IPS DF 4.7 (cell line): ENCODE data around the gene ADGRL3.
"Not testable (repeated sequence)": the region's sequence is repeated elsewhere in the genome, so short reads cannot be mapped to it uniquely, and the experiment has no call there.

Experiments
- DNase-seq: peaks from one replicate; pipeline ENCODE4 v3.0.0-alpha.2; 2013; ENCODE audit warnings: low spot score; ENCODE audit errors: extremely low read depth

The ADGRL3 gene

DNA sequence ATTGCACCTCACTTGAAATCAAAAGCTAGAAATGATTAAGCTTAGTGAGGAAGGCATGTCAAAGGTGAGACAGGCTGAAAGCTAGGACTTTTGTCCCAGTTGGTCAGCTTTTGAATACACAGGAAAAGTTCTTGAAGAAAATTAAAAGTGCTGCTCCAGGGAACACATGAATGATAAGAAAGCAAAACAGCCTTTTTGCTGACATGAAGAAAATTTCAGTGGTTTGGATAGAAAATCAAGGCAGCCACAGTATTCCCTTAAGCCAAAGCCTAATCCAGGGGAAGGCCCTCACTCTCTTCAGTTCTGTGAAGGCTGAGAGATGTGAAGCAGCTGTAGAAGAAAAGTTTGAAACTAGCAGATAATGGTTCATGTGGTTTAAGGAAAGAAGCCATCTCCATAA, 150.8 kb downstream of the ADGRL3 start:
- no peak for DNase-seq

DNA sequence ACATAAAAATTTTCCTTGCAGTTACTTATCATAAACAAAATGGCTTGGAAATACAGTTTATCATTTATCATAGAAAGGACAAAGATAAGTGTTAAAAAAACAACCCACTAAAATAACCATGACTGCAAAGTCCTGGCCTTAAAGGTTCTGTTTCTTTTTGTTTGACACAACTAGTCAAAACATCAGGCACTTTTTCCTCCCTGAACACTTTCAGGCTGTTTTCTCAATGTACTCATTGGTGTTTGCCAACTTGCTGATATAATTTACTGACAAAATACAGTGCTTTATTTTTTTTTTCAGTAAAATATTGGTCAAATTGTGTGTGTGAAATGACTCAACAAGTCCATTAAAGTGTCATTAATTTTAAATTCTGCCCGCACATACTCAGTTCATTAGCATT, 156.6 kb downstream of the ADGRL3 start:
- no peak for DNase-seq

DNA sequence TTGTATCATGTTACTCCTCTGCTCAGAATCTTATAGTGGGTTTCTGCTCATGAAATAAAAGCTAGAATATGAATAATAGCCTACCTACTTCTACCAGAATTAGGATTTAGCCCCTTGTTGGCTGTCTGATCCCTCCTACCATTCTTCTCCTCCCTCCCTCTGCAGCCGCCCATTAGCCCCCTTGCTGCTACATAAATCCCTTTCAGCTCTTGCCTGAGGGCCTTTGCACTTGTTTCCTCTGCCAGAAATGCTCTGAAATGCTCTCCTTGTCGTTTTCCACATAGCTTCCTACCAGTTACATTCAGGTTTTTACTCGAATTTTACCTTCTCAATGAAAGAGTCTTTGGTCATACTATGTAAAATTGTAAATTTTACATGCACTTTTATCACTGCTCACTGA, 159.2 kb downstream of the ADGRL3 start:
- no peak for DNase-seq

DNA sequence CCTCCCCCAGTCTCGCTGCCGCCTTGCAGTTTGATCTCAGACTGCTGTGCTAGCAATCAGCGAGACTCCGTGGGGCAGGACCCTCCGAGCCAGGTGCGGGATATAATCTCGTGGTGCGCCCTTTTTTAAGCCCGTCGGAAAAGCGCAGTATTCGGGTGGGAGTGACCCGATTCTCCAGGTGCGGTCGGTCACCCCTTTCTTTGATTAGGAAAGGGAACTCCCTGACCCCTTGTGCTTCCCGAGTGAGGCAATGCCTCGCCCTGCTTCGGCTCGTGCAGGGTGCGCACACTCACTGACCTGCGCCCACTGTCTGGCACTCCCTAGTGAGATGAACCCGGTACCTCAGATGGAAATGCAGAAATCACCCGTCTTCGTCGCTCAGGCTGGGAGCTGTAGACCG, 172.7 kb downstream of the ADGRL3 start:
- not testable (repeated sequence) for DNase-seq

DNA sequence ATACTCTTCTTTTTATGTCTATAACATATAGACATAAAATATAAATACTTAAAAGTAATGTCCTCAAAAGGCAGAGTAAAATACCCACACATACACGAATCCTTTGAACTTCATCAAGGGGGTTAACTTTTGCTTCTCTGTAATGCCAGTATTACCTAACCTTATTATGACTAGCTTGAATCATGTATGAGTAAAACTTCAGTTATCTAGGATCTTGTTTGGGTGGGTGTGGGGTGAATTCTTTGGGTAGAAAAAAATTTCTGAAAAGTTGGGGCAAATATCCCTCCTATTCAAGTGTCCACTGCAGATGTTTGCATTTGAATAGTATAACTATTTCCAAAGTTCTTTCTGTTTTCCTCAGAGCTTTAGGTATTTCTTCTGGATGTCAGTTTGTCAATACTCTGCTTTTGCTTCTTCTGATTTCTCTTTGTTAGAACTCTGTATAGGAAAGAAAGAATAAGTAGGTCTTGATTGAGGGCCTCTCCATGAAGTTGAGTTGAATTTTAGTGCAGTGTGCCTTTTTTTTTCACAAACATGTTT, 173.8 kb downstream of the ADGRL3 start:
- no peak for DNase-seq

DNA sequence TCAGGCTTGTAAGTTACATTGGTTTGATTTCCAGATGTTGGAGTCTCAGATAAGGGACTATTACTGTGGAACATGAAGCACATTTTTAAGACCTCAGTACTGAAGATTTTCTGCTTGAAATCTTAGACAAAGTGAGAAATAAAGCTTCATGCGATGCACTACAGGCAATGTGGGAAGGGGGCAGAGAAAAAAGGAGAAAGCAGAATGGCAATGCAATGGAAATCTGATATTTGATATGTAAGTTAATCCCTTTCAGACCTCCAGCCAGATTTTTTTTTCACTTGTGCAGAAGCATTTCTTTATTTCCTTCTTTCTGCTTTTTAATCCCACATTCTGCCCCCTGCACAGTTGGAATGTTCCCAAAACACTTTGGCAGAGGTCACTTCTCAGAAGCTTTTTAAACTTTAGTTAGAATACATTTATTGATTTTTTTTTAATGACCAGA, 174.3 kb downstream of the ADGRL3 start:
- DNase-seq: no peak

DNA sequence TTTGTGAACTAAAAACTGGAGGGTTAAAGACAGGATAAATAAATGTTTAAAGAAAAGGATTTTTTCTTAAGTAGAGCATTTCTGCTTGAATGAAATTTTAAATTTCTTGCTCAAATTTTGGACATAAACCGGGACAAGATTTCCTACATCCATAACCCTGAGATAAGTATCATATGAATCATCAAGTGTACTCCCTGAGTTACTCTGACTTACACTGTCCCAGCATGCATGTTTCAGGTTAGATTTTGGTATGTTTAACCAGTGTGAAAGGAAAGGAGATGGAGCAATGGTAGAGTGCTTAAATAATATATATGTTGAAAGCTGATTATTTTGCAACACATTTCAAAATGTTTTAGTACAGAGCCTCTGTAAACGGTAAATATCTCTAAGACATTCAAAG, 175.2 kb downstream of the ADGRL3 start:
- no peak for DNase-seq

DNA sequence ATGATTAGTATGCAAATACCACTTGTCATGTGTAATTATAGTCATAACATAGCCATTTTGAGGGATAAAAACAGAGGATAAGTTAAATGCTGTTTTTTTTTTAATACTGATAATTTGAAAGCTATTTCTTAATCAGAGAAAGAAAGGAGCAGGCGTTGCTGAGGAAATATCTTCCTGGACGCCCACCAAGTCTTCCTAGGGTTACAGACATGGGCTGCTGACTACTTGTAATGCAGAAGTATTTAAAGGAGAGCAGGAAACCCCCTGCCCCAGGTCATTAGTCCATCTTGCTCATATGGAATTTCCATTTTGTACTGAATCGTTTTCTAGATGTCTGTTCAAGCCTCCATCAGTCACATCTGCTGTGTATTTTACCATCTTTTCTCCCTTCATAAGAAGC, 176.2 kb downstream of the ADGRL3 start:
- DNase-seq: no peak

DNA sequence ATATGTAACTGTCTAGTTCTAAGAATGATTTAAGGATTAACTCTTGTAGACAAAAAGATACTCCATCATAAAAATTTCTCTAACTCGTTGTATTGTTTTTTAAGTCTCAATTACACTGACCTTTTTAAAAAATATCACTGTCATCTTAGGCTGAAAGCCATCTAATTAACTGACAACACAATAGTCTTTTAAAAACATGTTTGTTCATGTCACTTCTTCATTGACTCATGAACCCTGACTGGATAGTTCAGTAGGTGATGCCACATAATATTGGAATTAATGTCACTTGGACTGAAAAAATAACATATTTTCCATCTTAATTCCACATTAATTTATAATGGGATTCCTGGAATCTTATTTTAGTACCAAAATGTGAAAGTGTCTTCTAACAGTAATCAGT, 179.3 kb downstream of the ADGRL3 start:
- no peak for DNase-seq

DNA sequence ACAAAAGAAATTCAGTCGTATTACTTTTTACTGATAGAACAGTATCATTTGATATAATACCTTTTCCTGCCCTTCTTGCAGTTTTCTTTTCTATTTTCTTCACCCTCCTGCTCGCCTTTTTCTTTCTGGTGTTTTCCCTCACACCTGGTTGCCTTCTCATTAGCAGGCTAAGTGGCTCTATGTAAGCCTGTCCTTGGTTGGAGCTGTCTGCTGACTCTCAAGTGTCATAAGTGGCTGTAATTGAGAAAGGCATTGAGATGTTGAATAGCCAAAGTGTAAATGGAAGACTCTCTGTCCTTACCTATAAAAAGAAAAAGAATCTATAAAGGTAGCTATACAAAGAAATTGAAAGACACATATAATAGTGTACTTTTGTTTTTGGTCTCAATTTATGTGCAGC, 180.7 kb downstream of the ADGRL3 start:
- DNase-seq: no peak

DNA sequence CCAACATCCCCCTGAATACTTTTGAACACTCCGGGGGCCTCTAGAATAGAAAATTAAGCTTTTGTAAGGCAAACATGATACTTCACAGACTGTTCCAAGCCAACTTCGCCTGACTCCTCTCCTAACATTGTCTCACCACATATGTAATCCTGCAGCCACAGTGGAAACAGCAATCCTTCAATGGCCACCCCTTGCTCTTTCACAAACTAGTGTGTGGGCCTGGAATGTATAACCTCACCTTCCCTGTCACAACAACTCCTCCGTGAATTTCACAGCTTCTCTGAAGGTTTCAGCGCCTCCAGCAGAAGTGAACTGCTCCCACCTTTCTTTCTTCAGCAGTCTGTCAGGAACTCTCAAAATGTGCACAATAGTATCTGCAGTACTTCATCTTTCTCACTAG, 185.1 kb downstream of the ADGRL3 start:
- no peak for DNase-seq

DNA sequence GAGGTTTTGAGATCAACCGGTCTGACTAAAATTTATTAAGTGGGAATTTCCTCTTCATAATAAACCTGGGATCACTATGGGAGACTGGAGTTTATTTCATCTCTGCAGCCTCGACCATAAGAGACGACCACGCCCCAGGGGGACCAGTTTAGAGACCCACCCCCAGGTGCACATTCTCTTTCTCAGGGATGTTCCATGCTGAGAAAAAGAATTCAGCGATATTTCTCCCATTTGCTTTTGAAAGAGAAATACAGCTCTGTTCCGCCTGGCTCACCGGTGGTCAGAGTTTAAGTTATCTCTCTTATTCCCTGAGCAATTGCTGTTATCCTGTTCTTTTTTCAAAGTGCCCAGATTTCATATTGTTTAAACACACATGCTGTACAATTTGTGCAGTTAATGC, 187.2 kb downstream of the ADGRL3 start:
- peak; percentile 25 for DNase-seq

DNA sequence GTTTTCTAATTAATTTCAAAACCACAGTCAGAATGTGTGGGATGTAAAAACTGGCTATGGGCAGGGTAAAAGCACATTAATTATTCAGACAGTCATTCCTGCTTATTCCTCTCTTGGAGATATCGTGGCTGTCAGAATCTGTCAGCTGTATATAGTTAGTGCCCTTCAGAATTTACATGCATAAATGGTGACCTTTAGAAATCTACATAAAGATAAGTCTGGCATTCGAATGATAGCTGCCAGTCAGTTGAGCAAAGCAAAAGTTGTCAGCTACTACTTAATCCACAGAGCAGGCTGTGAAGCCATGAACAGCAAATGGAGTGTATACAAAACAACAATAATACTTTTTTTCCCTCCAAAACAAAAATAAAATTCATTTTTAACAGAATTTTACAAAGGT, 189.5 kb downstream of the ADGRL3 start:
- DNase-seq: no peak

DNA sequence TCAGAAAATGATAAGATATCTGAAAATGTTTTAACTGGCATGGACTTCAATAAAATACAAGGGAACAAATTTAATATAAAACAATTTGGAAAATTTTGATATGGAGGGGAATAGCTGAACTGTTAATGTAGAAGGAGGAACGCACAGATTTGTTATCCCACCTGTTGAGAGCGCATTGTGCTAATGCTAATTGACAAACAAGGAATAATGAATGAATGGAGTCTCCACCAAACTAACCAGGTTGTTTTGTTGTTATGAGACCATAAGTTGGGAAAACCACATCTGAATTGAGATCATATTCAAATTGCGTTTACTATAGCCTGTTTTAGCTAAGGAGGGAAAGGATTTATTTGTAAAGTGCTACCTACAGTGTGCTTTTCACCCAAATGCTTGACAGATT, 195.6 kb downstream of the ADGRL3 start:
- DNase-seq: no peak

DNA sequence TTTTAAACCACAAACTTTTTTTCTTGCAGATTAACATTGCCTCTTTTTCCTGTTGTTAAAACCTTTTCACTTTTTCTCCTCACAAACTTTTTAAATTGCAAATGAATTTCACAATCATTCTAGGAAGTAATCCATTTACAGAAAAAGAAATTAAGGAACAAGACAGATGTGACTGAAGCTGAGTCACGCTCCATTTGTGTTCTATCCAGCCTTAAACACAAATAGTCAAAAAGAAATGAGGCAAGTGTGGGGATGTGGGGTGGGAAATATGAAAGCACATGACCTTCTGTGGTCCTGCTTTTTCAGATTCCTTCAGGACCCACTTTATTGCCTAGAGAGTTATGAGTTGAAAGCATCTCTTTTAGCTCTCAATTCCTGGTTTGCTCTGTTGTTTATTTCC, 197.0 kb downstream of the ADGRL3 start:
- no peak for DNase-seq

DNA sequence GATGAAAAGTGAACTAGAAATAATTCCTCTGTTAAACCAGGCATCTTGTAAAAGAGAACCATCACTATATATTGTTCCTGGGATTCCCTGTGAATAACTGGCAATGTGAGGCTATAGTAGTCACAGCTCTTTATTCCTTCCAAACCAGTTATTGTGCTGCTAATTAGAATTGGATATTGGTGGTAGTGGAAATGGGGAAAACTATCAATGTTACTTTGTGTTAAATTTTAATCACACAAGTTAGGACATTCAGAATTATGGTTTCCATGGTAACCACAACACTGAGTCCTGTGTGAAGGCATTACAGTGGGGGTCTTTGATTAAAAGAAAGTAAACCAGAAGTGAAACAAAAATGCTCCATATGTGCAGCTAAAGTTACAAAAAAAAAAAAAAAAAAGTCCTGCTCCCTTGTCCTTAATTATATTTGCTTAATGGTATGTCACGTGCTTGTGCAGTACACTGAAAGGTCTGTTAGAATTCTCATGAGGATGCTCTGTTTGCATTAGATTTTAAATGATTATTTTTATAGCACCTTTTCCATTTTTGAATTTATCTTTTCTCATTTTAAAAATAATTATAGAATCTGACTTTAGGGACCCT, 200.4 kb downstream of the ADGRL3 start:
- no peak for DNase-seq

DNA sequence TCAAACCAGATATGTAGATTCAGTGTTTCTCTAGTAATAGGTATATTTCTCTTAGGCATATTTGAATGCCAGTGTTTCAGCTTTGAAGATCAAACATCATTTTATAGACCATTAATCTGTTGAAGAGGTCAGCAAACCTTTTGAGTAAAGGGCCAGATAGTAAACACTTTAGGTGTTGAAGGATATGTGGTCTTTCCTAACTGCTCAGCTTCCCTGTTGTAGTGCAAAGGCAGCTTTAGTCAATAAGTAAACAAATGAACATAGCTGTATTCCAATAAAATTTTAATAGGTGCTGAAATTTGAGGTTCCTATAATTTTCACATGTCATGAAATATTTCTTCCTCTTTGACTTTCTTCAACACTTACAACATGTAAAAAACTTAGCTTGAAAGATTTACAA, 201.6 kb downstream of the ADGRL3 start:
- DNase-seq: no peak

DNA sequence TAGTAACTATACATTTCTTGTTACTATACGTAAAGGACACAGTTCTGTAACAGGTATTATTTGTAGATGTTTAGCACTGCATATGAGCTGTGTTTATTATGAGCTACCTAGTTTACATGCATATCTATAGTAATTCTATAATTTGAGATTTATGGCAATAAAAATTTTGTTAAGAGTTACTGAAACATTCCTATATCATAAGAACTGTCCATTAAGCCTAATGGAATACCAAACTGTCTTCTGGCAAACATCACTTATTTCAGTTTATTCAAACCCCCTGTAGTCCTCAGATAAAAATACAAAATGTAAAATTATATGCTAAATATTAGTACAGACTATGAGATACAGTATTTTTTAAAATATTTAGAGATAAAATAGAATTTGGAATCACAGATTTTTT, 205.2 kb downstream of the ADGRL3 start:
- DNase-seq: no peak

DNA sequence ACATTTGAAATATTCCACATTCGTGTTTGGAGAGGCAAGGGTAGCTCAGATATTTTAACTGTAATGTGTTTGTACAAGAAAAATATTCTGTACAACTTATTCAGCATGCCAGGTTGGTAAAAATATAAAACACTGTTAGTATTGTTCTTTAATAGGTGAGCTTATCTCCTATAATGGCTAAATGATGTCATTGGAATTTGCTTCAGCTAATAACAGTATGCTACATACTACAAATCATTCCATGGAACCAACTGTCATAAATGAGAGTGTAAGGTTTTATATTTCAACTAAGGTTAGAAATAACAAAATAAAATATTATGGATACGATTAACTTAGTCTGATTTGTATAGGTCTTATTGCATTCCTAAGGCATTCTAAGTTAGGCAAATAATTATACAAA, 206.6 kb downstream of the ADGRL3 start:
- DNase-seq: no peak

DNA sequence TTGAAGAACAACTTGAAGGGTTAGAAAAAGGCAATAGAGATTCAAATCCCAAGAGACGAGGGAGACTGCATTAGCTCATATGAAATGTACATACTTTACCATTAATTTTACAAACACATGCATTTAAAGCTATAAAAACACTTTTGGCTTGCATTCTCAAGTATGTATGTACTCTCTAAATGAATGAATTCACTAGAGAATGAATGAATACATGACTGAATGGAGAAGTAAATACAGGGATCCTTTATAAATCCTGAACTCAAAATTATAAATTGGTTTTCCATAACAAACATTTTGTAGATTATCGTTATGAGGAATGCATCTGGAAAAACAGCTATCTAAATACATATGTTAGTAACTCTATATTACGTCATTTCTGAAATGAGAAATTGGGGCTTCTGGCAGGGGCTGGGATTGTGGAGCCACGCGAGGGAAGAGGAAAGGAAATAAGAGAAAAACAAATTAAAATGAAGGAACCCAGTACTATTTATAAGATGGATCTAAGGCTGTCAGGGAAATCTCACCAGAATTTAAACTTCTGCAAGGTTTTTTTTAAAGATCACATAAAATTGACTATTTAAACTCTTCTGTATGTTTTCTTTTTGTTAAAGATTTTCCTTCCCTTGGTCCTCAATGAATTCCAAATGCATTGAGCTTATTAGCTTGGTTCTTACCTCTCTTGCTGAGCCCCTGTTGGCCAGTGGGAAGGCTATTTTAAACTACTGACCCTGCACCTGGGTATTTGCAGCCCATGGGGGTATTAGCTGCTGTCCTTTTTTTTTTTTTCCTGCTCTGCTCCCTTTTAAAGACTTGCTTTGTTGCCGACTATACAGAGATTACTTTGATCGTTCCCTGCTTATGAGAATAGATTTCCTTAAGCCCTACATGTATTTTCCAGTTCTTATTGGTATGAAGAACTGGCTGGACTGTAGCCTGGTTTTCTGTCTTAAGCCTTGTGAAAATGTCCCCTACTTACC, 207.8 kb downstream of the ADGRL3 start:
- DNase-seq: no peak

DNA sequence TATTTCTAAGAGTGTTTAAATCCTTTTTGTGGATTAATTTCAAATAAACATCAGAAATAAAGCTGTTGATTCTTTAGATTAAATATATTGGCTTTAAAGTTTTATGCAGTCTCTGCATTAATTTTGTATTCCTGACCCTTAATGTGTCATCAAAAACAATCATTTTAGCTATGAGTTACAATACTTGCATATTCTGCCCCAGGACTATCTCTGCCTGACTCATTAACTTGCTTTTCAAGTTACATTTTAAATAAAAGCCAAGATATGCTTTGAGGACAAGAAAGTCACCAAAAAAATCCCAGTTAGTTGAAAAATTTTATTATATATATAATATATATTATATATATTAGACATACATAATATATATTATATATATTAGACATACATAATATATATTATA, 208.7 kb downstream of the ADGRL3 start:
- no peak for DNase-seq

DNA sequence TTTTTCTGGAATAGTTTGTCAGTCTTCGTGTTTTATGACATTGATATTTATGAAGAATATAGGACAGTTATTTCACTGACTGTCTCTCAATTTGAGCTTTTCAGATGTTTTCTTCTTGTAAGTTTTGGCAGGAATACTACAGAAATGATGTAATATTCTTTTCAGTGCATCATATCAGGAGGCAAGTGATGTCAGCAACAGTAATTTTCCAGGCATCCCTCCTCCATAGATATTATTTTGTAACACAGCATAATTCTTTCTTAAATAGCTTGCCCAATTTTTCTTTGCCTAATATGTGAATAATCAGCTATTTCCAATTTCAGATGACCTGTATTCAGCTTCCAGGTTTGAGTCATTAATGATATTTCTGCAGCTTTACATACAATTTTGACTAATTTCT, 211.1 kb downstream of the ADGRL3 start:
- no peak for DNase-seq

DNA sequence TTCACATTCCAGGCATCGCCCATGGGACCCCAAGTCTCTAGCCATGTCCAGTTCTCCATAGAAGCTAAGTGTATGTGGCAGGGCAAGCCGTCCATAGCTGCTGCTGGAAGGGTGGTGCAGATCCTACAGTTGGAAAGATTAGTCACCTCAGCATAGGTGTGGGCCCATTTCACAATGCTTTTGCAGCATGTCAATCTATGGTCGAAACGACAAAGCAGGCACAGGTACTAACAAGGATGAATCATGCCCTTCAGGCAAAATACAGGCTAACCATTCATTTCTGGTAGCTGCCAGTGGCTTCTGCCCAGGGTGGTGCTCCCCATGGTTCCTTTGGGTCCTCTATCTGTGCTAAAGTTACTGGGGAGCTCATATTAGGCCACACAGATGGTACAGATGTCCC, 225.2 kb downstream of the ADGRL3 start:
- no peak for DNase-seq
